GM12878 (cell line): ENCODE data around the gene ZNF341. TPM values are rescaled to one million over a fixed set of nuclear protein-coding genes. Genes with fewer than 3 reads are reported as not detected.

ENCODE experiments used
- CHD4 ChIP-seq: fragments of 200-600 bp; sonication (generic); IDR thresholded peaks from 2 replicates; pipeline ENCODE4 v1.6.1; 2016; ENCODE audit warnings: mild to moderate bottlenecking
- KDM1A ChIP-seq: fragments of 200-600 bp; sonication (generic); IDR thresholded peaks from 2 replicates; pipeline ENCODE4 v1.6.1; 2016; ENCODE audit warnings: borderline replicate concordance
- MEF2A ChIP-seq: IDR thresholded peaks from 2 replicates; pipeline ENCODE4 v1.6.1; 2011; ENCODE audit warnings: low read depth, mild to moderate bottlenecking, low read length, moderate library complexity; ENCODE audit not compliant: insufficient read depth
- MYB ChIP-seq: fragments of 150-350 bp; IDR thresholded peaks from 2 replicates; pipeline ENCODE4 v1.6.1; 2014; ENCODE audit warnings: mild to moderate bottlenecking, low read depth, low read length, borderline replicate concordance
- PAX8 ChIP-seq: fragments of 450-650 bp; IDR thresholded peaks from 2 replicates; pipeline ENCODE4 v1.6.1; 2017; ENCODE audit warnings: mild to moderate bottlenecking, moderate library complexity
- SIN3A ChIP-seq: IDR thresholded peaks from 2 replicates; pipeline ENCODE4 v1.6.1; 2012; ENCODE audit warnings: low read depth, low read length, improper control_type of control experiment
- SMARCA5 ChIP-seq: fragments of 450-650 bp; IDR thresholded peaks from 2 replicates; pipeline ENCODE4 v1.6.1; 2017; ENCODE audit warnings: mild to moderate bottlenecking
- SMC3 ChIP-seq: IDR thresholded peaks from 2 replicates; pipeline ENCODE4 v1.6.1; 2011; ENCODE audit warnings: low read length, improper control_type of control experiment, borderline replicate concordance
- STAT3 ChIP-seq: IDR thresholded peaks from 2 replicates; pipeline ENCODE4 v1.6.1; 2011; ENCODE audit warnings: low read depth, low read length, improper control_type of control experiment
- SUZ12 ChIP-seq: fragments of 200-600 bp; sonication (generic); IDR thresholded peaks from one replicate; pipeline ENCODE4 v1.6.1; 2018; ENCODE audit warnings: antibody characterized with exemption, mild to moderate bottlenecking; ENCODE audit not compliant: unreplicated experiment
- YY1 ChIP-seq: IDR thresholded peaks from 2 replicates; pipeline ENCODE4 v1.6.1; 2011; ENCODE audit warnings: low read depth, mild to moderate bottlenecking, low read length
- ZNF217 ChIP-seq: fragments of 450-650 bp; IDR thresholded peaks from 2 replicates; pipeline ENCODE4 v1.6.1; 2017; ENCODE audit warnings: antibody characterized with exemption, mild to moderate bottlenecking
- ZNF384 ChIP-seq: IDR thresholded peaks from 2 replicates; pipeline ENCODE4 v1.6.1; 2012; ENCODE audit warnings: low read depth, mild to moderate bottlenecking, low read length, improper control_type of control experiment, borderline replicate concordance
- polyA plus RNA-seq, 11 experiments: library from polyadenylated mRNA; depleted of rRNA in 4 of 11; unstranded in 6 of 11; stranded (reverse) in 5 of 11; fragments of >200 nt; fragmentation: Nextera tagmentation in 4 of 11; fragmentation: Illumina TruSeq in 1 of 11; extraction: Ambion mirVana in 4 of 11; extraction: Trizol in 1 of 11; gene quantifications; 1 replicate in 1 of 11; 2 replicates in 10 of 11; pipeline versions ENCODE4 v1.2.1 to v1.2.3, GENCODE V29; 2011 to 2016; ENCODE audit warnings: inconsistent platforms in 2 of 11, missing spikeins in 2 of 11, low read depth in 1 of 11
- total RNA-seq, 4 experiments: library from RNA; depleted of rRNA in 3 of 4; stranded (reverse); fragments of >200 nt in 3 of 4; fragmentation: Illumina TruSeq in 1 of 4; extraction: Trizol in 1 of 4; gene quantifications; 2 replicates each; pipeline versions ENCODE4 v1.2.1 to v1.2.3, GENCODE V29; 2013 to 2021
- TF ChIP-seq, protein P1 (sequence below): fragments of 450-650 bp; IDR thresholded peaks from 2 replicates; pipeline ENCODE4 v1.6.1; 2017; ENCODE audit warnings: mild to moderate bottlenecking, moderate library complexity
- TF ChIP-seq, protein P2 (sequence below): IDR thresholded peaks from 2 replicates; pipeline ENCODE4 v1.6.1; 2011; ENCODE audit warnings: low read depth, low read length, improper control_type of control experiment, borderline replicate concordance
- TF ChIP-seq, protein P3 (sequence below): fragments of 150-350 bp; IDR thresholded peaks from 2 replicates; pipeline ENCODE4 v1.6.1; 2014; ENCODE audit warnings: mild to moderate bottlenecking, low read depth, low read length
- TF ChIP-seq, protein P4 (sequence below): fragments of 450-650 bp; formaldehyde crosslinking; IDR thresholded peaks from 2 replicates; pipeline ENCODE4 v1.4.0; 2022; ENCODE audit warnings: mild to moderate bottlenecking, moderate library complexity

Gene ZNF341
- total and polyA plus RNA-seq, 10 of the 15 experiments (the other 5 are each of a cell fraction or from before 2014, with no cell fraction given): 0.18 to 5.0 (median 2.6) TPM

DNA sequence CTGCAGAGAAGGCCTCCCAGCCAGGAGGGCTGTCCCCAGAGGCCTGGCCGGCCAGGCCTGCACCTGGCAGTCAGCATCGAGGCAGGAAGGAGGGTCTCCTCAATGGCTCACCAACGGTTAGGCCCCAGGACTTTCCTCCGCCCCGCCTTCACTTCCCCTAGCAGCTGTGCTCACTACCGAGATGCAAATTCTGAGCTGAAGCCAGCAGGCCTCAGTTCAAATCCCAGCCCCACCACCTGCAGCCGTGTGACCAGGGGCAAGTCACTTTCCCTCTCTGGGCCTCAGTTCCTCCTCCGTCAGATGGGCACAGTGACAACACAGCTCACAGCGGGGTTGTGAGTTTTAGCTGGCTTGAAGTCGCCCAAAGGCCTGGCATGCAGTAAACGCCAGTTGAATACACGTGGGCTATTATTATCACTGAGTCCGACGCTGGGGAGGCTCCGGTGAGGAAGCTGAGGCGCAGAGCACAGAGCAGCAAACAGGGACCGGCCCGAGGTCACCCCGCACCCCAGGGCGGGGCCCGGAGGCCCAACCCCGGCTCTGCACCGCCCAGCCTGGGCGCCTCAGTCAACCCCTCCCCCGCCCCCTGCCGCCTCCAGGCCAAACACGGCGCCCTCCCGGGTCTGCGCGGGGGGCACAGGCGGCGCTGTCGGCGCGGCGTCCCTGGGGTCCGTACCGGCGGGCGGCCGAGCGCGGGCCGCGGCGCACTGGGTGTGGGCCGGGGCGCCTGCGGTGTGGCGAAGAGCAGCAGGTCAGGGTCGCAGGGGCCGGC is 46.3 kb upstream of the ZNF341 start (continued):
- TF ChIP-seq, protein P1, sequence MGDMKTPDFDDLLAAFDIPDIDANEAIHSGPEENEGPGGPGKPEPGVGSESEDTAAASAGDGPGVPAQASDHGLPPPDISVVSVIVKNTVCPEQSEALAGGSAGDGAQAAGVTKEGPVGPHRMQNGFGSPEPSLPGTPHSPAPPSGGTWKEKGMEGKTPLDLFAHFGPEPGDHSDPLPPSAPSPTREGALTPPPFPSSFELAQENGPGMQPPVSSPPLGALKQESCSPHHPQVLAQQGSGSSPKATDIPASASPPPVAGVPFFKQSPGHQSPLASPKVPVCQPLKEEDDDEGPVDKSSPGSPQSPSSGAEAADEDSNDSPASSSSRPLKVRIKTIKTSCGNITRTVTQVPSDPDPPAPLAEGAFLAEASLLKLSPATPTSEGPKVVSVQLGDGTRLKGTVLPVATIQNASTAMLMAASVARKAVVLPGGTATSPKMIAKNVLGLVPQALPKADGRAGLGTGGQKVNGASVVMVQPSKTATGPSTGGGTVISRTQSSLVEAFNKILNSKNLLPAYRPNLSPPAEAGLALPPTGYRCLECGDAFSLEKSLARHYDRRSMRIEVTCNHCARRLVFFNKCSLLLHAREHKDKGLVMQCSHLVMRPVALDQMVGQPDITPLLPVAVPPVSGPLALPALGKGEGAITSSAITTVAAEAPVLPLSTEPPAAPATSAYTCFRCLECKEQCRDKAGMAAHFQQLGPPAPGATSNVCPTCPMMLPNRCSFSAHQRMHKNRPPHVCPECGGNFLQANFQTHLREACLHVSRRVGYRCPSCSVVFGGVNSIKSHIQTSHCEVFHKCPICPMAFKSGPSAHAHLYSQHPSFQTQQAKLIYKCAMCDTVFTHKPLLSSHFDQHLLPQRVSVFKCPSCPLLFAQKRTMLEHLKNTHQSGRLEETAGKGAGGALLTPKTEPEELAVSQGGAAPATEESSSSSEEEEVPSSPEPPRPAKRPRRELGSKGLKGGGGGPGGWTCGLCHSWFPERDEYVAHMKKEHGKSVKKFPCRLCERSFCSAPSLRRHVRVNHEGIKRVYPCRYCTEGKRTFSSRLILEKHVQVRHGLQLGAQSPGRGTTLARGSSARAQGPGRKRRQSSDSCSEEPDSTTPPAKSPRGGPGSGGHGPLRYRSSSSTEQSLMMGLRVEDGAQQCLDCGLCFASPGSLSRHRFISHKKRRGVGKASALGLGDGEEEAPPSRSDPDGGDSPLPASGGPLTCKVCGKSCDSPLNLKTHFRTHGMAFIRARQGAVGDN: no peak
- TF ChIP-seq ZNF217 (no peak), KDM1A (no peak), CHD4 (no peak), MEF2A (no peak), PAX8 (no peak), SMARCA5 (no peak), ZNF384 (no peak), SMC3 (no peak), STAT3 (no peak), SIN3A (no peak), MYB (no peak), YY1 (peak; percentile 28; the same call in 1 of the 2 replicates), SUZ12 (no peak)
- TF ChIP-seq, protein P2, sequence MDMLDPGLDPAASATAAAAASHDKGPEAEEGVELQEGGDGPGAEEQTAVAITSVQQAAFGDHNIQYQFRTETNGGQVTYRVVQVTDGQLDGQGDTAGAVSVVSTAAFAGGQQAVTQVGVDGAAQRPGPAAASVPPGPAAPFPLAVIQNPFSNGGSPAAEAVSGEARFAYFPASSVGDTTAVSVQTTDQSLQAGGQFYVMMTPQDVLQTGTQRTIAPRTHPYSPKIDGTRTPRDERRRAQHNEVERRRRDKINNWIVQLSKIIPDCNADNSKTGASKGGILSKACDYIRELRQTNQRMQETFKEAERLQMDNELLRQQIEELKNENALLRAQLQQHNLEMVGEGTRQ: no peak
- TF ChIP-seq, protein P3, sequence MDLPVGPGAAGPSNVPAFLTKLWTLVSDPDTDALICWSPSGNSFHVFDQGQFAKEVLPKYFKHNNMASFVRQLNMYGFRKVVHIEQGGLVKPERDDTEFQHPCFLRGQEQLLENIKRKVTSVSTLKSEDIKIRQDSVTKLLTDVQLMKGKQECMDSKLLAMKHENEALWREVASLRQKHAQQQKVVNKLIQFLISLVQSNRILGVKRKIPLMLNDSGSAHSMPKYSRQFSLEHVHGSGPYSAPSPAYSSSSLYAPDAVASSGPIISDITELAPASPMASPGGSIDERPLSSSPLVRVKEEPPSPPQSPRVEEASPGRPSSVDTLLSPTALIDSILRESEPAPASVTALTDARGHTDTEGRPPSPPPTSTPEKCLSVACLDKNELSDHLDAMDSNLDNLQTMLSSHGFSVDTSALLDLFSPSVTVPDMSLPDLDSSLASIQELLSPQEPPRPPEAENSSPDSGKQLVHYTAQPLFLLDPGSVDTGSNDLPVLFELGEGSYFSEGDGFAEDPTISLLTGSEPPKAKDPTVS: no peak
- TF ChIP-seq, protein P4, sequence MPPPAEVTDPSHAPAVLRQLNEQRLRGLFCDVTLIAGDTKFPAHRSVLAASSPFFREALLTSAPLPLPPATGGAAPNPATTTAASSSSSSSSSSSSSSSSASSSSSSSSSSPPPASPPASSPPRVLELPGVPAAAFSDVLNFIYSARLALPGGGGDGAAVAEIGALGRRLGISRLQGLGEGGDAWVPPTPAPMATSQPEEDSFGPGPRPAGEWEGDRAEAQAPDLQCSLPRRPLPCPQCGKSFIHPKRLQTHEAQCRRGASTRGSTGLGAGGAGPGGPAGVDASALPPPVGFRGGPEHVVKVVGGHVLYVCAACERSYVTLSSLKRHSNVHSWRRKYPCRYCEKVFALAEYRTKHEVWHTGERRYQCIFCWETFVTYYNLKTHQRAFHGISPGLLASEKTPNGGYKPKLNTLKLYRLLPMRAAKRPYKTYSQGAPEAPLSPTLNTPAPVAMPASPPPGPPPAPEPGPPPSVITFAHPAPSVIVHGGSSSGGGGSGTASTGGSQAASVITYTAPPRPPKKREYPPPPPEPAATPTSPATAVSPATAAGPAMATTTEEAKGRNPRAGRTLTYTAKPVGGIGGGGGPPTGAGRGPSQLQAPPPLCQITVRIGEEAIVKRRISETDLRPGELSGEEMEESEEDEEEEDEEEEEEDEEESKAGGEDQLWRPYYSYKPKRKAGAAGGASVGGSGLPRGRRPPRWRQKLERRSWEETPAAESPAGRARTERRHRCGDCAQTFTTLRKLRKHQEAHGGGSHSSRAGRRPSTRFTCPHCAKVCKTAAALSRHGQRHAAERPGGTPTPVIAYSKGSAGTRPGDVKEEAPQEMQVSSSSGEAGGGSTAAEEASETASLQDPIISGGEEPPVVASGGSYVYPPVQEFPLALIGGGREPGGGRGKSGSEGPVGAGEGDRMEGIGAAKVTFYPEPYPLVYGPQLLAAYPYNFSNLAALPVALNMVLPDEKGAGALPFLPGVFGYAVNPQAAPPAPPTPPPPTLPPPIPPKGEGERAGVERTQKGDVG (CRISPR knock-in tag): no peak
